Measurements from ENCODE around the gene SETD7. TPM values are rescaled to one million over a fixed set of nuclear protein-coding genes. Genes with fewer than 3 reads are reported as not detected.

The SETD7 gene
- total and polyA plus RNA-seq, 2 donors from 2014 or later, result 6.5 to 29.1 TPM

DNA sequence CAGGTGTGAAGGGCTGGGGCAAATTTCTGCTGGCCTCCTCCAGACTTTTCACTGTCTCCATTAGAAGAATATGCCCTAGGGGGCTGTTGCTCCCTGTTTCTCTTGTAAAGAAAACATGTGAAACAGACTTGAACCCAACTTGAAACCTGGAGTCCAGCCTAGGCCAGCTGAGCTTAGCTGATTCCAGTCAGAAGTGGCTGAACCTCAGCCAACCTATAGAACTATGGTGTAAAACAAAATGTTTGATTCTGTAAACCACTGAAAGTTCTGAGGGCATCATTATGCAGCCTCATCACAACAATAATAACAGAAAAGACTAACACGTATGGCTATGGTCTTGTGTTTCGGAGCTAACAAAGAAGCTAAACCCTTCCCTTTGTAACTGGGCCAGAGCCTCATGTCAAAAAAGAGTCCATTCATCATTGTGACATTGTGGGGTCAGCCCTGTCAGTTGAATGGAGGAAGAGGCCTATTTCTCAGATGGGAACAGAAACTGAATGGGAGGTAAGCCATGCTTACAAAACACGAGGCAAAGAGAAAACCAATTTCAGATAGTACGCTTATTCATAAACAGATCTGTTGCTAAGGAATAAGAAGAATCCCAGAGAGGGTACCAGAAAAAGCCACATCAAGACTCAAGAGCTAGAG lies 34.1 kb downstream of the SETD7 start:
- intact Hi-C loops (cut with DNase I), result no loop called here
- DNase-seq, result no peak
- TF ChIP-seq, protein P1, sequence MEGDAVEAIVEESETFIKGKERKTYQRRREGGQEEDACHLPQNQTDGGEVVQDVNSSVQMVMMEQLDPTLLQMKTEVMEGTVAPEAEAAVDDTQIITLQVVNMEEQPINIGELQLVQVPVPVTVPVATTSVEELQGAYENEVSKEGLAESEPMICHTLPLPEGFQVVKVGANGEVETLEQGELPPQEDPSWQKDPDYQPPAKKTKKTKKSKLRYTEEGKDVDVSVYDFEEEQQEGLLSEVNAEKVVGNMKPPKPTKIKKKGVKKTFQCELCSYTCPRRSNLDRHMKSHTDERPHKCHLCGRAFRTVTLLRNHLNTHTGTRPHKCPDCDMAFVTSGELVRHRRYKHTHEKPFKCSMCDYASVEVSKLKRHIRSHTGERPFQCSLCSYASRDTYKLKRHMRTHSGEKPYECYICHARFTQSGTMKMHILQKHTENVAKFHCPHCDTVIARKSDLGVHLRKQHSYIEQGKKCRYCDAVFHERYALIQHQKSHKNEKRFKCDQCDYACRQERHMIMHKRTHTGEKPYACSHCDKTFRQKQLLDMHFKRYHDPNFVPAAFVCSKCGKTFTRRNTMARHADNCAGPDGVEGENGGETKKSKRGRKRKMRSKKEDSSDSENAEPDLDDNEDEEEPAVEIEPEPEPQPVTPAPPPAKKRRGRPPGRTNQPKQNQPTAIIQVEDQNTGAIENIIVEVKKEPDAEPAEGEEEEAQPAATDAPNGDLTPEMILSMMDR (IDR thresholded peaks at IDR 0.05; ENCODE audit: borderline replicate concordance, extremely low read depth, insufficient read depth), result no peak
- Histone ChIP-seq H3K27me3 (ENCODE audit: control insufficient read depth, insufficient read depth, low read length) (no peaks in the 10 kb centered on the region), H3K4me1 (ENCODE audit: control insufficient read depth in 2 of 3, insufficient read depth in 2 of 3, low read depth in 1 of 3, low read length in 3 of 3) (no peaks in the 10 kb centered on the region), H3K9me3 (ENCODE audit: control insufficient read depth in 2 of 3, insufficient read depth in 1 of 3, low read length in 3 of 3) (no peaks in the 10 kb centered on the region), H3K9ac (ENCODE audit: low read length in 3 of 3) (no peak overlapping the region), H3K27ac (ENCODE audit: low read depth in 2 of 2, low read length in 2 of 2) (no peak overlapping the region), H3K4me3 (ENCODE audit: low read length in 3 of 3) (no peak overlapping the region), H3K36me3 (ENCODE audit: control insufficient read depth in 2 of 3, insufficient read depth in 3 of 3, low read length in 3 of 3) (peaks cover 5 to 8% (median 7%) of the 10 kb centered on the region in 3 donors)
- no peak for FAIRE-seq

DNA sequence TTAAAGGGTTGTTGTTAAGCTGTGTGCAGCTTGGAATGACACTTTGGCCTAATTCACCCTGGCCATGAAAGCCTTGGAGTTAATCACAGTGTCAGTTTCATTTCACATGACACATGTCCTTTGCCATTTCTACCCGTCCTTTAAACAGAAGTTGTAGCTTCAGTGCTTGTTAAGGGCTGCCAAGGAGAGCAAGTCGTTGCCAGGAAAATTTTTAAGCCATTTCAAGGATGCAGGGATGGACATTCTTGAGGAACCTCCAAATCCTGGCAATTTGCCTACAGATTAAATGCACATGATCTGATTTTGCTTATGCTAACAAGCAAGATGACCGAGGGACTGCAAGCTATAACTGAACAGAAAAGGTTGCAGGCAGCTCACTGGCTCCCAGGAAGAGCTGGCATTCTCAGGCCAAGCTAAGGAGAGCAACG lies 40.5 kb downstream of the SETD7 start:
- TF ChIP-seq, protein P1 (IDR thresholded peaks at IDR 0.05; ENCODE audit: borderline replicate concordance, extremely low read depth, insufficient read depth), result no peak
- H3K4me3 ChIP-seq (ENCODE audit: low read length in 3 of 3), result no peak overlapping the region
- no peak overlapping the region for H3K9ac ChIP-seq (ENCODE audit: low read length in 3 of 3)
- intact Hi-C loops (cut with DNase I), result no loop called here
- H3K27ac ChIP-seq (ENCODE audit: low read depth in 2 of 2, low read length in 2 of 2), result no peak overlapping the region
- H3K9me3 ChIP-seq (ENCODE audit: control insufficient read depth in 2 of 3, insufficient read depth in 1 of 3, low read length in 3 of 3), result no peaks in the 10 kb centered on the region
- H3K4me1 ChIP-seq (ENCODE audit: control insufficient read depth in 2 of 3, insufficient read depth in 2 of 3, low read depth in 1 of 3, low read length in 3 of 3), result no peaks in the 10 kb centered on the region
- FAIRE-seq (no peak), DNase-seq (no peak)
- no peaks in the 10 kb centered on the region for H3K27me3 ChIP-seq (ENCODE audit: control insufficient read depth, insufficient read depth, low read length)
- H3K36me3 ChIP-seq (ENCODE audit: control insufficient read depth in 2 of 3, insufficient read depth in 3 of 3, low read length in 3 of 3), result peaks cover 2 to 11% (median 2%) of the 10 kb centered on the region in 3 donors

DNA sequence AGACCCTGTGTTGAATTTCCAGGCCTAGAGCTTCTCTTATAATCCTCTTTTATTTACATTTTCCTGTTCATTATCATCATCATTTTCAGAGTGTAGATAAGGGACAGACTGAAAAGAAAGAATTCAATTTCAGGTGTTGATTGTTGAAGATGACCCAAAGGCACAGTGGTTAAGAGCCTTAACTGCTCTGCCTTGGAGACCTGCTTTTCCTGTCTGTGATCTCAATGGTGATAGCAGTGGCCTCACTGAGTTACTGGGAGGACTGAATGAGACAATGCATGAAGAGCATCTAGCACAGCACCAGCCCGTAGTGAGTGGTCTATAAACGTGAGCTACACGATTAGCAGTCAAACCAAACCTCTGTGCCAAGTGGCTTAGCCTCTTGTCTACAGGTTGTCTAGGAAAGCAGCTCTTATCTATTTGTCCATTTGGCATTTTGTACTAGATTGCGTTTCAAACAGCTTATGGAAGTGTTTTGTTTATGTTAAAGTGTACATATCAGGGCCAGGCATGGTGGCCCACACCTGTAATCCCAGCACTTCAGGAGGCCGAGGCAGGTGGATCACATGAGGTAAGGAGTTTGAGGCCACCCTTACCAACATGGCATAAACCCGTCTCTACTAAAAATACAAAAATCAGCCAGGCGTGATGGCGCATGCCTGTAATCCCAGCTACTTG lies 41.5 kb downstream of the SETD7 start:
- intact Hi-C loops (cut with DNase I), result no loop called here
- Histone ChIP-seq H3K27me3 (ENCODE audit: control insufficient read depth, insufficient read depth, low read length) (no peaks in the 10 kb centered on the region), H3K36me3 (ENCODE audit: control insufficient read depth in 2 of 3, insufficient read depth in 3 of 3, low read length in 3 of 3) (peaks cover 2 to 11% (median 2%) of the 10 kb centered on the region in 3 donors), H3K4me1 (ENCODE audit: control insufficient read depth in 2 of 3, insufficient read depth in 2 of 3, low read depth in 1 of 3, low read length in 3 of 3) (no peaks in the 10 kb centered on the region), H3K9me3 (ENCODE audit: control insufficient read depth in 2 of 3, insufficient read depth in 1 of 3, low read length in 3 of 3) (no peaks in the 10 kb centered on the region), H3K9ac (ENCODE audit: low read length in 3 of 3) (no peak overlapping the region), H3K27ac (ENCODE audit: low read depth in 2 of 2, low read length in 2 of 2) (no peak overlapping the region), H3K4me3 (ENCODE audit: low read length in 3 of 3) (no peak overlapping the region)
- no peak for DNase-seq
- TF ChIP-seq, protein P1 (IDR thresholded peaks at IDR 0.05; ENCODE audit: borderline replicate concordance, extremely low read depth, insufficient read depth), result no peak
- FAIRE-seq, result no peak

Data from kidney (tissue), 14 donors.